H1 (cell line): ENCODE measurements around the gene PTPRT. TPM values are rescaled to one million over a fixed set of nuclear protein-coding genes. Genes with fewer than 3 reads are reported as not detected.

ENCODE experiments used
- CTCF ChIA-PET: fragments of 300-600 bp; sonication (Branson Sonifier 250); formaldehyde crosslinking; loops from one replicate; lab custom pipeline; 2021; ENCODE audit not compliant: partially characterized antibody; lab: Charles Lee
- POLR2A ChIA-PET: fragments of 300-600 bp; sonication (Branson Sonifier 250); formaldehyde crosslinking; loops from one replicate; lab custom pipeline; 2021; ENCODE audit warnings: inconsistent platforms; ENCODE audit not compliant: partially characterized antibody; lab: Charles Lee
- DNase-seq, 2 experiments: peaks; one replicate each; pipeline versions ENCODE4 v3.0.0 to v3.0.0-alpha.2; 2010 to 2022; ENCODE audit warnings: low spot score in 2 of 2, low read depth in 1 of 2, mixed read lengths in 1 of 2
- FAIRE-seq: peaks from 2 replicates; lab custom pipeline; 2011; peaks lifted over from hg19 to GRCh38; lab: Jason Lieb, UNC
- H2AFZ ChIP-seq: 2 replicates; pipeline ENCODE4 v1.8.1; 2012; ENCODE audit warnings: low read length, inconsistent platforms
- H2AK5ac ChIP-seq: 2 replicates; pipeline ENCODE4 v1.6.1; 2013; ENCODE audit warnings: low read depth, low read length
- H2BK120ac ChIP-seq: replicated peaks from 2 replicates; pipeline ENCODE3; 2013; ENCODE audit warnings: low read depth, low read length, inconsistent platforms
- H2BK12ac ChIP-seq: 2 replicates; pipeline ENCODE4 v1.6.1; 2013; ENCODE audit warnings: low read depth, low read length
- H2BK15ac ChIP-seq: 2 replicates; pipeline ENCODE4 v1.6.1; 2013; ENCODE audit warnings: low read length
- H2BK20ac ChIP-seq: 2 replicates; pipeline ENCODE4 v1.6.1; 2013; ENCODE audit warnings: low read length
- H2BK5ac ChIP-seq: 2 replicates; pipeline ENCODE4 v1.6.1; 2013; ENCODE audit warnings: low read depth, low read length
- H3K14ac ChIP-seq: 2 replicates; pipeline ENCODE4 v1.6.1; 2013; ENCODE audit warnings: inconsistent platforms; ENCODE audit not compliant: insufficient read length
- H3K18ac ChIP-seq: 2 replicates; pipeline ENCODE4 v1.6.1; 2013; ENCODE audit warnings: low read length; ENCODE audit errors: extremely low read depth
- H3K23ac ChIP-seq: 2 replicates; pipeline ENCODE4 v1.6.1; 2013; ENCODE audit warnings: inconsistent platforms; ENCODE audit not compliant: insufficient read length
- H3K23me2 ChIP-seq: 2 replicates; pipeline ENCODE4 v1.6.1; 2013; ENCODE audit warnings: low read depth, low read length
- H3K27ac ChIP-seq: 2 replicates; pipeline ENCODE4 v1.6.1; 2011; ENCODE audit warnings: low read depth, low read length, inconsistent platforms
- H3K27me3 ChIP-seq, 4 experiments: replicated peaks in 1 of 4; 1 replicate in 1 of 4; 2 replicates in 3 of 4; pipeline versions ENCODE4 v1.6.1 to v1.8.1; 2011 to 2013; ENCODE audit warnings: low read length in 3 of 4, mild to moderate bottlenecking in 3 of 4, inconsistent platforms in 2 of 4, mixed read lengths in 2 of 4, moderate library complexity in 1 of 4; ENCODE audit not compliant: control insufficient read depth in 3 of 4, insufficient read depth in 3 of 4; ENCODE audit errors: extremely low read depth in 1 of 4
- H3K36me3 ChIP-seq, 4 experiments: 2 replicates each; pipeline versions ENCODE4 v1.6.1 to v1.8.1; 2011 to 2013; ENCODE audit warnings: mild to moderate bottlenecking in 4 of 4, low read length in 3 of 4, moderate library complexity in 2 of 4, control low read depth in 1 of 4, inconsistent platforms in 1 of 4; ENCODE audit not compliant: insufficient read depth in 4 of 4, control insufficient read depth in 2 of 4
- H3K4ac ChIP-seq: replicated peaks from 2 replicates; pipeline ENCODE3; 2013; ENCODE audit warnings: low read length, low read depth, mixed read lengths, inconsistent platforms; ENCODE audit not compliant: insufficient read length
- H3K4me1 ChIP-seq, 4 experiments: replicated peaks in 1 of 4; 1 replicate in 1 of 4; 2 replicates in 3 of 4; pipeline versions ENCODE4 v1.6.1 to v1.8.1; 2011 to 2013; ENCODE audit warnings: low read length in 3 of 4, inconsistent platforms in 2 of 4, mixed read lengths in 1 of 4; ENCODE audit not compliant: insufficient read depth in 4 of 4, control insufficient read depth in 3 of 4
- H3K4me2 ChIP-seq, 2 experiments: 2 replicates each; pipeline versions ENCODE4 v1.6.1 to v1.8.1; 2011 to 2013; ENCODE audit warnings: low read depth in 2 of 2, low read length in 2 of 2, control low read depth in 1 of 2, inconsistent platforms in 1 of 2, mild to moderate bottlenecking in 1 of 2; ENCODE audit not compliant: insufficient read depth in 1 of 2
- H3K4me3 ChIP-seq, 4 experiments: fragments of 200-600, 300-600 bp in 1 of 4; sonication (generic), shearing (Covaris generic), sonication (Bioruptor Twin) in 1 of 4; 2 replicates each; pipeline versions ENCODE4 v1.5.1 to v1.8.1; 2011 to 2016; ENCODE audit warnings: low read length in 4 of 4, low read depth in 3 of 4, control low read depth in 2 of 4, inconsistent platforms in 2 of 4, mild to moderate bottlenecking in 2 of 4, mixed read lengths in 1 of 4, moderate library complexity in 1 of 4; ENCODE audit not compliant: insufficient read depth in 2 of 4; ENCODE audit errors: extremely low read depth in 1 of 4
- H3K56ac ChIP-seq: replicated peaks from 2 replicates; pipeline ENCODE3; 2013; ENCODE audit warnings: low read depth, mild to moderate bottlenecking, mixed read lengths, low read length, inconsistent platforms; ENCODE audit not compliant: insufficient read length
- H3K79me1 ChIP-seq: 2 replicates; pipeline ENCODE4 v1.6.1; 2013; ENCODE audit warnings: low read depth, low read length, control low read depth
- H3K79me2 ChIP-seq, 2 experiments: 2 replicates each; pipeline versions ENCODE4 v1.6.1 to v1.8.1; 2012 to 2013; ENCODE audit warnings: low read length in 2 of 2, mild to moderate bottlenecking in 2 of 2, inconsistent platforms in 1 of 2; ENCODE audit not compliant: insufficient read depth in 2 of 2, control insufficient read depth in 1 of 2
- H3K9ac ChIP-seq, 4 experiments: replicated peaks in 1 of 4; 1 replicate in 1 of 4; 2 replicates in 3 of 4; pipeline versions ENCODE4 v1.6.1 to v1.8.1; 2011 to 2013; ENCODE audit warnings: low read depth in 3 of 4, low read length in 3 of 4, control low read depth in 2 of 4, mild to moderate bottlenecking in 2 of 4, moderate library complexity in 2 of 4, inconsistent platforms in 1 of 4; ENCODE audit errors: extremely low read depth in 1 of 4
- H3K9me3 ChIP-seq, 2 experiments: 2 replicates each; pipeline versions ENCODE4 v1.6.1 to v1.8.1; 2012 to 2013; ENCODE audit warnings: mild to moderate bottlenecking in 2 of 2, moderate library complexity in 2 of 2, control low read depth in 1 of 2, inconsistent platforms in 1 of 2, low read depth in 1 of 2, low read length in 1 of 2, mixed read lengths in 1 of 2; ENCODE audit not compliant: insufficient read depth in 2 of 2
- H4K20me1 ChIP-seq, 2 experiments: replicated peaks in 1 of 2; 2 replicates each; pipeline versions ENCODE3 to v1.8.1; 2011 to 2013; ENCODE audit warnings: inconsistent platforms in 2 of 2, low read length in 2 of 2, mild to moderate bottlenecking in 1 of 2; ENCODE audit not compliant: insufficient read depth in 2 of 2, control insufficient read depth in 1 of 2
- H4K5ac ChIP-seq: 2 replicates; pipeline ENCODE4 v1.6.1; 2013; ENCODE audit warnings: low read length, low read depth, mixed read lengths, inconsistent platforms; ENCODE audit not compliant: insufficient read length
- H4K8ac ChIP-seq: 2 replicates; pipeline ENCODE4 v1.8.0; 2013; ENCODE audit warnings: mild to moderate bottlenecking, moderate library complexity, low read length, inconsistent platforms; ENCODE audit not compliant: insufficient read depth; ENCODE audit errors: extremely low read depth
- H4K91ac ChIP-seq: replicated peaks from 2 replicates; pipeline ENCODE3; 2013; ENCODE audit warnings: low read length, mixed read lengths, inconsistent platforms; ENCODE audit not compliant: insufficient read length
- CHD1 ChIP-seq: IDR thresholded peaks from 2 replicates; pipeline ENCODE4 v1.6.1; 2012; ENCODE audit warnings: low read depth, low read length, improper control_type of control experiment
- CHD2 ChIP-seq: IDR thresholded peaks from 2 replicates; pipeline ENCODE4 v1.6.1; 2012; ENCODE audit warnings: low read length, improper control_type of control experiment
- EZH2 ChIP-seq: fragments of 200-600 bp; sonication (generic); IDR thresholded peaks from 2 replicates; pipeline ENCODE4 v1.7.1; 2012; ENCODE audit warnings: low read depth, mild to moderate bottlenecking, moderate library complexity, low read length, inconsistent platforms; ENCODE audit not compliant: severe bottlenecking
- RNF2 ChIP-seq: fragments of 200-900, 300-1000 bp; sonication (generic); IDR thresholded peaks from 2 replicates; pipeline ENCODE4 v1.7.1; 2016; ENCODE audit warnings: borderline replicate concordance, low read depth, mild to moderate bottlenecking, antibody characterized with exemption, low read length; ENCODE audit not compliant: poor library complexity, severe bottlenecking; ENCODE audit errors: missing control alignments
- TBP ChIP-seq: IDR thresholded peaks from 2 replicates; pipeline ENCODE4 v1.6.1; 2011; ENCODE audit warnings: low read depth, low read length, improper control_type of control experiment
- WGBS, 2 experiments: shearing (Covaris generic) in 1 of 2; methylation state at CpG; one replicate each; pipeline versions ENCODE4 v1.1.6 to v1.1.7; 2013 to 2015; ENCODE audit warnings: low lambda C conversion rate in 2 of 2, mixed read lengths in 2 of 2, inconsistent platforms in 1 of 2, low coverage in 1 of 2, missing lambda C conversion rate in 1 of 2; ENCODE audit not compliant: insufficient replicate concordance in 2 of 2, insufficient coverage in 1 of 2, insufficient read length in 1 of 2; ENCODE audit errors: extremely low coverage in 1 of 2, missing lambda C conversion rate in 1 of 2; 5-methylcytosine and 5-hydroxymethylcytosine counted together
- polyA plus RNA-seq, 7 experiments: library from polyadenylated mRNA; depleted of rRNA in 3 of 7; stranded (reverse) in 5 of 7; unstranded in 2 of 7; fragments of >200 nt in 5 of 7; fragments of 200-250 nt in 2 of 7; gene quantifications; 1 replicate in 5 of 7; 2 replicates in 1 of 7; 4 replicates in 1 of 7; pipeline versions ENCODE4 v1.2.1 to v1.2.3, GENCODE V29; 2011 to 2013; ENCODE audit warnings: missing spikeins in 2 of 7, mixed read lengths in 2 of 7
- total RNA-seq: library from RNA; stranded (reverse); fragmentation: NEBNext Ultra II Directional; extraction: Animal tissue kit (Norgen Biotek cat#: 25700); gene quantifications from 2 replicates; pipeline ENCODE4 v1.2.1, GENCODE V29; 2021
- TF ChIP-seq, protein P1 (sequence below): IDR thresholded peaks from 2 replicates; pipeline ENCODE4 v1.6.1; 2012; ENCODE audit warnings: inconsistent platforms

The PTPRT gene
- total and polyA plus RNA-seq, 2 of the 8 experiments (the other 6 are each of a cell fraction or from before 2014, with no cell fraction given) = 0.33 to 1.8 TPM

DNA sequence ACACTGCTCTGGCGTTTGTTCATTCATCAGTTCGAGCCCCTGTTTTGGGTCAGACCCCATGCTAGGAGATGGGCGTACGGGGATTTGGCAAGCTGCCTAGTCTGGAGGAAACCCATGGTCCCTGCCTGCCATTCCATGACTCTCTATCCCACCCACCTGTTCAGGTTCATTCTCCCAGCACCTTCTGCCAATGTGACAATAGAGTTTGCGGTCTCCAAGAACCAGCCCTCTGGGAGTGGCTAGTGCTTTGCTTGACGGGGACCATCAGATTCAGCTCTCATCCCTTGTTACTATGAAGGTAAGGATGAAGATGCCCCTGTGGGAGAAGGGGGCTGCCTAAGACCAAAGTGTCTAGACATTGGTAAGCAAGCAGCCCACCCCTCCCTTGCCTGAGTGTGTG, 345.0 kb downstream of the PTPRT start:
- no peak overlapping the region for H2BK5ac ChIP-seq
- H3K36me3 ChIP-seq = no peaks in the 10 kb centered on the region
- no peak overlapping the region for H2AK5ac ChIP-seq
- H3K4ac ChIP-seq = no peak overlapping the region
- no peaks in the 10 kb centered on the region for H4K20me1 ChIP-seq
- TF ChIP-seq EZH2 = no peak
- TF ChIP-seq CHD2 = no peak
- TF ChIP-seq, protein P1, sequence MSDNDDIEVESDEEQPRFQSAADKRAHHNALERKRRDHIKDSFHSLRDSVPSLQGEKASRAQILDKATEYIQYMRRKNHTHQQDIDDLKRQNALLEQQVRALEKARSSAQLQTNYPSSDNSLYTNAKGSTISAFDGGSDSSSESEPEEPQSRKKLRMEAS = no peak
- no peak for TF ChIP-seq CHD1
- TF ChIP-seq RNF2 = no peak
- no peak for TF ChIP-seq TBP
- H3K23me2 ChIP-seq = no peaks in the 10 kb centered on the region
- no peaks in the 10 kb centered on the region for H3K9me3 ChIP-seq
- H3K23ac ChIP-seq = no peak overlapping the region
- WGBS, 2 experiments = 92% methylated on average over 6 of the region's 6 CpGs; no CpG with 5 or more reads in 1 of the 2 experiments
- no peak overlapping the region for H2BK15ac ChIP-seq
- CTCF ChIA-PET = no interaction called here
- POLR2A ChIA-PET = no interaction called here
- DNase-seq (no peak), FAIRE-seq (no peak)
- H2BK12ac ChIP-seq = no peak overlapping the region
- no peaks in the 10 kb centered on the region; a peak in 1 of 7 replicates for H3K27me3 ChIP-seq
- H2AFZ ChIP-seq = no peak overlapping the region
- no peak overlapping the region for H3K18ac ChIP-seq
- no peak overlapping the region for H3K14ac ChIP-seq
- no peaks in the 10 kb centered on the region for H3K79me2 ChIP-seq
- H3K9ac ChIP-seq = no peak overlapping the region
- H4K8ac ChIP-seq = no peak overlapping the region
- H3K4me2 ChIP-seq = no peak overlapping the region
- no peak overlapping the region for H3K4me3 ChIP-seq
- no peak overlapping the region for H3K27ac ChIP-seq
- no peaks in the 10 kb centered on the region for H3K4me1 ChIP-seq
- H2BK20ac ChIP-seq = no peak overlapping the region
- H3K56ac ChIP-seq = no peak overlapping the region
- no peak overlapping the region for H4K91ac ChIP-seq
- no peak overlapping the region for H4K5ac ChIP-seq
- H3K79me1 ChIP-seq = no peaks in the 10 kb centered on the region; the same call in 1 of the 2 replicates
- H2BK120ac ChIP-seq = no peak overlapping the region
